Measurements from ENCODE around the gene NFKBIE. TPM values are rescaled to one million over a fixed set of nuclear protein-coding genes. Genes with fewer than 3 reads are reported as not detected.

Gene NFKBIE
- total and polyA plus RNA-seq, 9 of the 15 experiments (the other 6 are each of a cell fraction or from before 2014, with no cell fraction given): 2.1 to 16.4 (median 11.7) TPM

- Histone ChIP-seq H3K27me3 (ENCODE audit: control insufficient read depth in 2 of 2, insufficient read depth in 2 of 2, low read length in 2 of 2) (no peaks in the 10 kb centered on the region), H3K9ac (ENCODE audit: insufficient read depth in 1 of 2, low read depth in 2 of 2, low read length in 2 of 2) (peak overlapping the region; percentile 85 to 100; a peak in 3 of 4 replicates), H3K27ac (ENCODE audit: extremely low read depth, low read depth, low read length) (peak overlapping the region; percentile 98), H3K4me3 (peak overlapping the region; percentile 94), H3K36me3 (ENCODE audit: control insufficient read depth, insufficient read depth, low read length) (peaks cover 66% of the 10 kb centered on the region), H4K20me1 (replicated peaks; ENCODE audit: control insufficient read depth, insufficient read depth, low read length) (peaks cover 63% of the 10 kb centered on the region), H3K4me2 (ENCODE audit: insufficient read depth, low read length) (peak overlapping the region; percentile 99), H3K79me2 (ENCODE audit: control insufficient read depth, insufficient read depth, low read length) (peaks cover 59% of the 10 kb centered on the region), H3K9me1 (ENCODE audit: control insufficient read depth, insufficient read depth, low read length) (peaks cover 16% of the 10 kb centered on the region), H3K4me1 (replicated peaks in 1 of 2; ENCODE audit: control insufficient read depth in 2 of 2, insufficient read depth in 2 of 2, low read length in 2 of 2) (peaks cover 22 to 37% of the 10 kb centered on the region in 2 experiments), H2AFZ (ENCODE audit: low read depth, low read length) (no peak overlapping the region), H3K9me3 (replicated peaks; ENCODE audit: control insufficient read depth, insufficient read depth, low read depth, low read length) (no peaks in the 10 kb centered on the region)
- no peak for FAIRE-seq
- 0% methylated on average over 1 of the region's 1 CpG for WGBS (ENCODE audit: insufficient coverage, low coverage, missing lambda C conversion rate)
- intact Hi-C loops (cut with micrococcal nuclease) (no loop called here), in situ Hi-C loops (cut with MboI) (no loop called here)
- ChIA-PET CTCF (ENCODE audit: low intra/inter-chr PET ratio) (no interaction called here), POLR2A (interaction anchor here (0.6 to 7.4 kb wide), 19 partner anchors 7 to 619 kb away, joined by 3 to 144 read pairs (median 5); partner anchors contain the start of genes GTPBP2, MYMX, NFKBIE and SLC29A1)
- no TSS peak for BruUV-seq (replicated peaks)
- no peak for DNase-seq (ENCODE audit: extremely low read depth in 1 of 4, low spot score in 3 of 4)
- ATAC-seq: no peak
- no peak for TF ChIP-seq ETV5 (CRISPR knock-in tag; IDR thresholded peaks at IDR 0.05; ENCODE audit: low read depth)
- no peak for TF ChIP-seq SLC30A9 (CRISPR knock-in tag; IDR thresholded peaks at IDR 0.05)
- TF ChIP-seq RERE (CRISPR knock-in tag; IDR thresholded peaks at IDR 0.05; ENCODE audit: borderline replicate concordance): no peak
- TF ChIP-seq, protein P1, sequence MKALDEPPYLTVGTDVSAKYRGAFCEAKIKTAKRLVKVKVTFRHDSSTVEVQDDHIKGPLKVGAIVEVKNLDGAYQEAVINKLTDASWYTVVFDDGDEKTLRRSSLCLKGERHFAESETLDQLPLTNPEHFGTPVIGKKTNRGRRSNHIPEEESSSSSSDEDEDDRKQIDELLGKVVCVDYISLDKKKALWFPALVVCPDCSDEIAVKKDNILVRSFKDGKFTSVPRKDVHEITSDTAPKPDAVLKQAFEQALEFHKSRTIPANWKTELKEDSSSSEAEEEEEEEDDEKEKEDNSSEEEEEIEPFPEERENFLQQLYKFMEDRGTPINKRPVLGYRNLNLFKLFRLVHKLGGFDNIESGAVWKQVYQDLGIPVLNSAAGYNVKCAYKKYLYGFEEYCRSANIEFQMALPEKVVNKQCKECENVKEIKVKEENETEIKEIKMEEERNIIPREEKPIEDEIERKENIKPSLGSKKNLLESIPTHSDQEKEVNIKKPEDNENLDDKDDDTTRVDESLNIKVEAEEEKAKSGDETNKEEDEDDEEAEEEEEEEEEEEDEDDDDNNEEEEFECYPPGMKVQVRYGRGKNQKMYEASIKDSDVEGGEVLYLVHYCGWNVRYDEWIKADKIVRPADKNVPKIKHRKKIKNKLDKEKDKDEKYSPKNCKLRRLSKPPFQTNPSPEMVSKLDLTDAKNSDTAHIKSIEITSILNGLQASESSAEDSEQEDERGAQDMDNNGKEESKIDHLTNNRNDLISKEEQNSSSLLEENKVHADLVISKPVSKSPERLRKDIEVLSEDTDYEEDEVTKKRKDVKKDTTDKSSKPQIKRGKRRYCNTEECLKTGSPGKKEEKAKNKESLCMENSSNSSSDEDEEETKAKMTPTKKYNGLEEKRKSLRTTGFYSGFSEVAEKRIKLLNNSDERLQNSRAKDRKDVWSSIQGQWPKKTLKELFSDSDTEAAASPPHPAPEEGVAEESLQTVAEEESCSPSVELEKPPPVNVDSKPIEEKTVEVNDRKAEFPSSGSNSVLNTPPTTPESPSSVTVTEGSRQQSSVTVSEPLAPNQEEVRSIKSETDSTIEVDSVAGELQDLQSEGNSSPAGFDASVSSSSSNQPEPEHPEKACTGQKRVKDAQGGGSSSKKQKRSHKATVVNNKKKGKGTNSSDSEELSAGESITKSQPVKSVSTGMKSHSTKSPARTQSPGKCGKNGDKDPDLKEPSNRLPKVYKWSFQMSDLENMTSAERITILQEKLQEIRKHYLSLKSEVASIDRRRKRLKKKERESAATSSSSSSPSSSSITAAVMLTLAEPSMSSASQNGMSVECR (CRISPR knock-in tag; IDR thresholded peaks at IDR 0.05): no peak
- no peak for TF ChIP-seq SMARCC2 (IDR thresholded peaks at IDR 0.05; ENCODE audit: low read depth)
- no peak for TF ChIP-seq RBM17 (IDR thresholded peaks at IDR 0.05; ENCODE audit: borderline replicate concordance, low read depth, low read length)
- 0 out of 2 replicates have a peak, but pooled peaks have one; percentile 2 for TF ChIP-seq ZC3H4 (CRISPR knock-in tag; IDR thresholded peaks at IDR 0.05; ENCODE audit: borderline replicate concordance)
- TF ChIP-seq CBX3 (IDR thresholded peaks at IDR 0.05; ENCODE audit: borderline replicate concordance in 1 of 2, low read length in 2 of 2): no peak
- 0 out of 2 replicates have a peak, but pooled peaks have one; percentile 9 for TF ChIP-seq ZBED1 (IDR thresholded peaks at IDR 0.05)
- no peak for TF ChIP-seq SIN3A (IDR thresholded peaks at IDR 0.05; ENCODE audit: borderline replicate concordance in 2 of 2, control insufficient read depth in 1 of 2, low read depth in 2 of 2, low read length in 2 of 2)
Observed at GRCh38 chr6:44248579-44248978, 16.8 kb downstream of the NFKBIE start.
